Ramos (cell line): Measurements from ENCODE around the gene UBD.

Experiments used
- in situ Hi-C: fragments of 300-500 bp; cut with MboI; formaldehyde crosslinking; loops from one replicate; pipeline ENCODE4 v1.14.3; 2022; ENCODE audit warnings: low sequenced_read_pairs; ENCODE audit not compliant: unreplicated experiment

Gene UBD

GRCh38 chr6:29524444-29525310, 34.9 kb downstream of the UBD start:
- in situ Hi-C loops: no loop called here

GRCh38 chr6:29524044-29524443, 35.5 kb downstream of the UBD start:
- in situ Hi-C loops: no loop called here

GRCh38 chr6:29522227-29522626, 37.3 kb downstream of the UBD start:
- in situ Hi-C loops: no loop called here

GRCh38 chr6:29521006-29521680, 38.4 kb downstream of the UBD start:
- in situ Hi-C loops: no loop called here

- in situ Hi-C loops: no loop called here
Measured at GRCh38 chr6:29520232-29520631, 39.3 kb downstream of the UBD start.

- in situ Hi-C loops: no loop called here
Measured at GRCh38 chr6:29519291-29520010, 40.1 kb downstream of the UBD start.

GRCh38 chr6:29517728-29518440, 41.6 kb downstream of the UBD start:
- in situ Hi-C loops: no loop called here

- in situ Hi-C loops: no loop called here
Measured at GRCh38 chr6:29517245-29517644, 42.3 kb downstream of the UBD start.

GRCh38 chr6:29516108-29516507, 43.4 kb downstream of the UBD start:
- in situ Hi-C loops: no loop called here

GRCh38 chr6:29510746-29511300, 48.7 kb downstream of the UBD start:
- in situ Hi-C loops: no loop called here

- in situ Hi-C loops: no loop called here
Measured at GRCh38 chr6:29510202-29510601, 49.3 kb downstream of the UBD start.

GRCh38 chr6:29509711-29510110, 49.8 kb downstream of the UBD start:
- in situ Hi-C loops: no loop called here

- in situ Hi-C loops: no loop called here
Measured at GRCh38 chr6:29509239-29509638, 50.3 kb downstream of the UBD start.

- in situ Hi-C loops: no loop called here
Measured at GRCh38 chr6:29507319-29507718, 52.2 kb downstream of the UBD start.

- in situ Hi-C loops: no loop called here
Measured at GRCh38 chr6:29506446-29507067, 53.0 kb downstream of the UBD start.

GRCh38 chr6:29505808-29506207, 53.7 kb downstream of the UBD start:
- in situ Hi-C loops: no loop called here
